Activated CD4-positive, CD25-positive, alpha-beta regulatory T cell treated with anti-CD3 and anti-CD28 coated beads, Interleukin-2, amount 50 U/mL, for 72 hours (primary cell): Measurements from ENCODE around the gene GRHPR.

Experiments used
- DNase-seq: peaks from one replicate; pipeline ENCODE4 v3.0.0; 2021

The GRHPR gene

DNA sequence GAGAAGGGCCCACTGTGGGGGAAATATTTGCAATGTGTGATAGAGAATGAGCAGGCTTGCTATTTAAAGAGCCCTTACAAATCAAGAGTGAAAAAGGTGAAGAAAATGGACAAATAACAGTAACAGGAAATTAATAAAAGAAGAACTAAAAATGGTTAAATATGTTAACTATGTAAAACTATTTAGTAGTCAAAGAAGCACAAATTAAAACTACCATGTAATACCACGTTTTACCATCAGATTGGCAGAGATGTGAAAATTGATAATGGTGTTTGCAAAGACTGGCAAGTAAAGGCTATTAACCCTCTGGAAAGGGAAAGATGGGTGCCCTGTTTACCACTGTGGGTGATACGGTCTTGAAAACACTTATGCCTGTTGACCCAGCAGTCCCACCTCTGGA is 23.2 kb upstream of the GRHPR start:
- no peak for DNase-seq

DNA sequence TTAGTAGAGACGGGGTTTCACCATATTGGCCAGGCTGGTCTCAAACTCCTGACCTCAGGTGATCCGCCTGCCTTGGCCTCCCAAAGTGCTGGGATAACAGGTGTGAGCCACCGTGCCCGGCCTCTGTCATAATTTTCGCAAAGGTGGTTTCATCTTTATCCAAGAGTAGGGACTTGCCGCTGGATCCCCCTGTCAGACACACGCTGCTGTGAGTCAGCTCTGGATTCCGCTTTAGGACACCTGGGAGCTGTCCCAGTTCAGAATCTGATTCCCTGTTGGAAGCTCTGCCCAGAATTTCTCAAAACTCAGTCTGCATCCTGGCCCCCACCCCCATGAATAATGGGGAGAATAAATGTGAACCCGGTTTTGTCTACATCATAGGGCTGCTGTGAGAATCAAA is 17.9 kb upstream of the GRHPR start:
- DNase-seq, result no peak

DNA sequence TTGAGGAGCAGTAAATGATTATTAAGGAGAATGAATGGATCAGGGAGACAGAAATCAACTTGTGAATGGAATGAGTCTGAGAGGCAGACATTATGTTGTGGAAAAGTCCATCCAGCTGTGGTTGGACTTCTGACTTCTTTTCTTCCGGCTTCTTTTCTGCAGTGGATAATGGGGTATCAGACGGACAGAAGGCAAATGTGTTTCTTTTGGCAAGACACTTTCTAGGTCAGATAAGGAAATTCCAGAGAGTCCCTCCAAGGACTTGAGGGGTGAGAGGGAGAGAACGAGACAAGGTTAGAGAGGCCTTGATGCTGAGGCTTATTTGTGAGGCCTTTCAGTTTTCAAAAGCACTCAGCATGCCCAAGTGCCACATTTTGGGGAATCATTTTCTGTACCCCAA is 17.1 kb upstream of the GRHPR start:
- no peak for DNase-seq

DNA sequence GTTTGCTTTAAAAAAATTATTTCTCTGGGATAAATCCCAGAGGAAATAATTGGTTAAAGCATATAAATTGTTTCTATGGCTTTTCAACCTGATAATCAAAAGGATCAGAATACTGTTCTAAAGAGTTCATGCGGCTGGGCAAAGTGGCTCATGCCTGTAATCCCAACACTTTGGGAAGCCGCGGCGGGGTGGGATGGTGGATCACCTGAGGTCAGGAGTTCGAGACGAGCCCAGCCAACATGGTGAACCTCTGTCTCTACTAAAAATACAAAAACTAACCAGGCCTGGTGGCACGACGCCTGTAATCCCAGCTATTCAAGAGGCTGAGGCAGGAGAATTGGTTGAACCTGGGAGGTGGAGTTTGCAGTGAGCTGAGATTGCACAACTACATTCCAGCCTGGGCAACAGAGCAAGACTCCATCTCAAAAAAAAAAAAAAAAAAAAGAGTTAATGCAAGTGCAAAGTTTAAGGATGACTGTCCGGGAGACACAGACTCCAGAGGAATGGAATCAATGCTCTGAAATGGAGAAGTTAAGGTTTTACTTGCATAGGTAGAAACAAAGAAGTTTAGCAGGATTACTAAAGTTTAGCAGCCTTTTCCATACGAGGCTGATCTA is 16.6 kb upstream of the GRHPR start:
- DNase-seq, result no peak

DNA sequence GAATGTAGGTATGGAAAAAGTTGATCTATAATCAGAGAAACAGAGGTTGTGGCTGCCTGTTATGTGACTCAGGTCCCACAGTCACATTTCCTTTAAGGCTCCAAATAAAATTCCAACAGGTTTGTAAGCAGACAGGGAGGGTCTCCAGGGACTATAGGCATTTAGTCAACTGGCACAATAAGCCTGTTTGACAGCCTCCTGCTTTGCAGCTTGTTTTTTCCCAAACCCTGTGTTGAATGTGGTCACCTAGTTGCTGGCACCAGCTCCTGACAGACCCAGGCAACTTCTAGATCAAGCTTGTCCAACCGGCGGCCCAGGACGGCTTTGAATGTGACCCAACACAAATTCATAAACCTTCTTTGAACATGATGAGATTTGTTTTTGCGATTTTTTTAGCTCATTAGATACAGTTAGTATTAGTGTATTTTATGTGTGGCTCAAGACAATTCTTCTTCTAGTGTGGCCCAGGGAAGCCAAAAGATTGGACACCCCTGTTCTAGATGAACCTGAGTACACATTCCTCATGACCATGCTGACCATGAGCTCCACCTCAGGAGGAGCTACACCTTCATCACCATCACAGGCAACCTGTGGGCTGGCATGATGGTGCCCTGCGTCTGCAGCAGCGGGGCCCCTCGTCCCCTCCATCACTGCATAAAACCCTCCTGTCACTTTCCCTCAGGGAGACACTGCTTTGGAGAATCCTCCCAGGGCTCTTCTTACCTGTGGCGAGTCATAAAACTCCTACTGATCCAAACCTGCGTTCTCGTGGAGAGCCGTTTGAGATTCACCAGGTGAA is 15.7 kb upstream of the GRHPR start:
- no peak for DNase-seq

DNA sequence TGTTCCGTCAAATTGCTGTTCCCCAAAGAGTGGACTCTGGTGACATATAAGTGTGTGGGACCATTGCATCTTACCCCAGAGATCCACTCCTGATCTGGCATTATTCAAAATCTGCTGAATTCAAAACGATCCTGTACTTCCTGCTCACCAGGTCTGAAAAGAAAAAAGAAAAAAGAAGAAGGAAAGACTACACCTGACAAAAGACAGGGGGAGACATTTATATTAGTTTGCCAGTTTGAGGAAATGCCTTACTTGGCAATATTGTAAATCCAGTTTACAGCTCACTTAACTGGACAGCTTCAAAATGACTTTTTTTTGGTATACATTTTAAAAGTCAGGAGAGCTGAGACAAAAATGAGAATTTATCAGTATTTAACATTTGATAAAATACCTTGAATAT is 15.0 kb upstream of the GRHPR start:
- no peak for DNase-seq

DNA sequence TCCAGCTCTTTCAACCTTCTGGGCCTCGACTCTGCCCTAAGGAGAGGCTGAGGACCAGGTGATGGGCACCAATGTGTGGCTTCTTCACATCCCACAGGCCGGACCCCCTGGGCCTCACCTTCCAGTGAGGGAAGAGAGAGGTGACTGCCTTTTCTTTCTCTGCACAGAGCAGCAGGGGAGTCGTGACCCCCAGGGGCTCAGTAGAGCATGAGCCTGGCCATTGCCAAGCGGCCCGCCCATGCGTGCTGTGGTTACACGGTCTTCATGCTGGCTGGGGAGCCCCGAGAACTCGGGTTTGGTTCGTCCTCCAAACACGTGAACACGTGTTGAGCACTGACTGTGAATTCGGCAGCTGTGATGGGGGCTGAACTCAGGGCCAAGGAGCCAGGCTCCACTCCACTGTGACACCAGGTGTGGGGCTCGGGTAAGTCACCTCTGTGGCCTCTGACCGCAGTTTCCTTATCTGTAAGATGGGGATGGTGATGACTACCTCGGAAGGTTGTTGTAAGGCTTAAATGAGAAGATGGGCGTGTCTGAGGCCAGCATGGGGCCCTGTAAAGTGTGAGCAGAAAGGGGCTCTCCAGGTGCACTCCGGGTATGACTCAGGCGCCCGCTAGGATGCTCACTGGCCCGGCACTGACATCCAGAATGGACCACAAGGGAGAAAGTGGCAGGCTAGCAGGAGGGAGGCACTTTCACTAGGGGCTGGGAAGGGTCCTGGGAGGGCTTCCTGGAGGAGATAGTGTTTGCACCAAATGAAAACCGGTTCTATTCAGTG is 13.4 kb upstream of the GRHPR start:
- peak; percentile 67 for DNase-seq

DNA sequence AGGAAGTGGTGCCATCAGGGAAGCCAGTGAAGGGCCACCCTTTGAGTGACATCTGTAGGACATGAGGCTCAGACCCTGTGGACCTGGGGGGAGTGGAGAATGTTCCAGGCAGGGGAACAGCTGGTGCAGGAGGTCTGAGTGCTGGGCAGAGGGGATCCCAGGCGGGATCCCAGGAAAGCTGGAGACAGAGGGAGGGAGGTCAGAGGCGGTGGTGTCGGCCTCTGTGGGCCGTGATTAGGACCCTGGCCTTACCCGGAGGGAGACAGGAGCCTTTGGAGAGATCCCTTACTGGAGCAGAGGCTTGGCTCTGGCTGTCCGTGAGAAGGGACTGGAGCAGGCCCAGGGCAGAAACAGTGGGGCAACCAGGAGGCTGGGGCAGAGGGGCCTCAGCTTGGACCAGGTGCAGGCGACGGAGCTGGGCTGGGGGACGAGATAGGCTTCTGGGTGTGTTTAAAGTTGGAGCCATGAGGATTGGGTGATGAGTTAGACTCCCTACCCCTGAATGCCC is 12.1 kb upstream of the GRHPR start:
- DNase-seq, result no peak

DNA sequence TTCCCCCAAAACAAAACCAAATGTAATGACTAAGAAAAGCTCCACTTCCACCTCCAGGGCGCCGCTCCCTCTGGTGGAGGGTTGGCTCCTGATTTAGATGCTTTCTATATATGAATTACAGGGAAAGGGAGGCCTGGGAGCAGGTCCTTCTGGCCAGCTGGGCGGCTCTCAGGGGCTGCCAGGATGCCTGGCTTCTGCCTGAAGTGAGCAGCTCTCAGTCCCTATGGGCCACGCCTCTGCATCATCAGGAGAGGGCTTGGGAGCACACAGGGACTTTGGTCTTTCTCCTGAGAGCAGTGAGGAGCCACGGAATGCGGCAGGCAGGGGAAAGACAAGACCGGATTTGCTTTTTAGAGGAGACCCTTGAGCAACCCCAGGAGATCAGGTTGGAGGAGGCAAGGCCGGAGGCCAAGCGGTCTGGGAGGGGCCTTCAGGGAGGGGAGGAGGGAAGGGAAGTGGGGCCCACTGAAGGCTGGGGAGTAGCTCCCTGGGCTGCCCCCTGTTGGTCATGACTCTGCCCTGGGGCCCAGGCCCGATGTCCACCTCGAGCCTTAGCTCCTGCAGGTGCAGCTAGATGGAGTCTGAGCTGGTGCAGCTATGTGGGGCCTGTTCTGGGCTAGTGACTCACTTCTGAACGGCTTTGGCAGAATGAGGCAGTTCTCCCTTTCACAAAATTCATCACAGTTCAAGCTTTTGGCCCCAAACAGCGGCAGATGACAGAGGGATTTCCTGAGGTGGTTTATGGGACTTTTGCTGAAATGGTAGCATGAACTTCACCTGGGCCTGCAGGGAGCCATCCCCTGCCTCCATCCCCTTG is 11.3 kb upstream of the GRHPR start:
- DNase-seq, result no peak

DNA sequence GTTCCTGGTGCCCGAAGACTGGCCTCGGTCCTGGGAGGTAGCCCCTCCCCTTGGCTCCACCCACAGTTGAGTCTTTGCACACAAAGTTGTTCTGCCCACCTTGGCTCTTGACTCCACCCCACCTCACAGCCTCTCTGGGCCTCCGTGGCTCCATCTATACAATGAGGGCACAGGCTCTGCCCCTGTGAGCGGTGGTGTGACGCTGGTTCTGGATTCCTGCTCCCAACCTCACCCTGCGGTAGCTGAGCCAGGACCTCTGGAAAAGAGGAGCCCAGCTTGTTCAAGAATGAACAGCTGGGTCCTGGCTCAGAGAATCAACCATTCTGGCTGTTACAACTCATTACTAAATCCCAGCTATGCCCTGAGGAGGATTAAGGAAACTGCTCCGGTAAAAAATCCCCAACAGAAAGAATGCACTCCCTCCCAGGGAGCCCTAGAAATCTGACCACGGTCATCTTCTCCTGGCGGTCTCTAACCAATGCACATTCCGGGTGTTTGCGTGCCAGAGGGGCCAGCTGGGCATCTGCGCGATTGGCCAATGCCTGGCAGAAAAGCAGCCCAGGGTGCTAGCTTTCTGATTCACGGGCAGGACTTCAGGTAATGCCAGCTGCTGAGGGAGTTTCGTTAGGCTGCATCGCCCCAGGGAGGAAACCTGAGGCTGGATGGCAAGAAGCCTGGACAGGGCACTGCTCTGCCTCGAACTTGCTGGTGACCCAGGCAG is 9.9 kb upstream of the GRHPR start:
- DNase-seq, result no peak

DNA sequence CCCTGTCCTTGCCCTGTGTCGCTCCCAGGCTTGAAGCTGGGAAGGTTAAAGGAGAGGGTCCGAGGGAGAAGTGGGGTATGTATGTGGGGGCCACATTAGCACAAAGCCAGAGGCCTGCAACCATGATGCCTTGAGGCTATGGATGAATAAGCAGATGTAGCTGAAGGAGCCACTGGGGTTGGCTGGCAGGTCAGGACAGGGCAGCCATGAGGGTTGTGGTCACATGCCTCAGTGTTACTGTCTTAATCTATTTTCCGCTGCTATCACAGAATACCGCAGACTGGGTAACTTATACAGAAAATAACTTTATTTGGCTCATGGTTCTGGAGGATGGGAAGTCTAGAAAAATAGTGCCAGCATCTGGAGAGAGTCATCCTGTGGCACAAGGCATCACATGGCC is 9.2 kb upstream of the GRHPR start:
- no peak for DNase-seq

DNA sequence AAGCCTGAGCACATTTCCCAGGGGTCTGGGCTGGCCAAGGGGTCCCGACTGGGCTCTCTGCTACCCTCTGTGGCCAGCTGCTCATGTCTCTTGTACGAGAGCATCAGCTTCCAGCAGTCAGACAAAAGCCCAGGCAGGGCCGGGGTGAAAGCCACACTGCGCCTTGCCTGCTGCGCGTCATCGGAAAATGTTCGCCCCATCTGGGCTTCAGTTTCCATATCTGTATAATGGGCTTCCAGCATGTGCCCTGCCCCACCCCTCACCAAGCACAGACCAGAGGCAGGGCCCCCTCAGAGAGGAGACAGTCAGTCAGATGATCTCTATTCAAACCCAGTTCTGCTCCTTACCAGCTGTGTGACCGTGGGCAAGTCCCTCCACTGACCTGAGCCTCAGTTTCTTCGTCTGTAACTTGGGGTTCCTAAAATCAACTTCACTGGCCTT is 8.0 kb upstream of the GRHPR start:
- no peak for DNase-seq

DNA sequence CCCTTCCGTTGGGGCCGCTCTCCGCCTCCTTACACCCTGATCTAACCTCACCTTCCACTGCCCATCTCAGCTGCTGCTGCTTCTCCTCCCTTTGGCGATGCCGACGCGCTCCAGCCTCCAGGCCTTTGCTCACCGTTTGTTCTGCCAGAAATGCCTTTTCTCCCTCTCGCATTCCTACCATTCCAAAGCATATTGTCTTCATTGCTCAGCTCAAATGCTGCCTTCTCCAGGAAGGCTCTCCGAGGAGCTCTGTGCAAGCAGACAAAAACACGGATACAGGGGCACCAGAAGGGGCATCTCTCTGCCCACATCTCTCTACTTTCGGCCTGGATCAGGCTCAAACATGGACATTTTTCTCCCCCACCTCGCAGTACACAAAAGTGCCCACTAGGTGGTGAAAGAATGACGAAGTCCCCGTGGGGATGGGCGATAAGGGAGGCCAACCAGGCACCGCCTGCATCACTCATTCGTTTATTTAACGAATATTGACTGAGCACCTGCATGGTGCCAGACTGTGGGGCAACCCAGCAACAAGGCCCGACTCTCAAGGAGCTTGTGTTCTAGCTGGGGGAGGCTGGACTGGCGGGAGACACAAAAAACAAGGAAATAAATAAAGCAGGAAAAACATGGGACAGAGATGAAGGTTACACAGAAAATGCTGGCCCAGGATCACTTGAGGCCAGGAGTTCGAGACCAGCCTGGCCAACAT is 7.3 kb upstream of the GRHPR start:
- peak; percentile 71 for DNase-seq

DNA sequence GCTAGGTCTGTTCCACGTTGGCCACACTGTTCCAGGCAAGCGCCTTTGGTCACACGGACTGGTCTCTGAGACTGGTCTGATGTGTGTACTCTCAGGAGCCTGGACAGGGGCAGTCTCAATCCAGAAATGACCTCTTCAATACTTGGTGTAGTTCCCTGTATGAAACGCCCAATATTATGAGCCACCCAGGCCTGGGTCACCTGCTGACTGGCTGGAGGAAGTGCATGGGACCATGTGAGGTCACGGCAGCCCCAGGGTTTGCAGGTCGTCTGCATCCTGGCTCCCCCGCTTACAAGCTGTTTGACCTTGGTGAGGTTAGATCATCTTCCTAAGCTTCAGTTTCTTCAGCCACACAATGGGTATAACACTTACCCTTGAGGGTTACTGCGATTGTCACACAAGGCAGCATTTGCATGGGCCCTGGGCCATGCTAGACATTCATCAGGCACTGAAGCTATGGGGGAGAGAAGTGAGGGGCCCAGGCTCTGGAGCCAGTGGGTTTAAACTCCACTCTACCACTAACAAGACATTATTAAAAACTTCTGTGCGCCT is 5.2 kb upstream of the GRHPR start:
- no peak for DNase-seq

DNA sequence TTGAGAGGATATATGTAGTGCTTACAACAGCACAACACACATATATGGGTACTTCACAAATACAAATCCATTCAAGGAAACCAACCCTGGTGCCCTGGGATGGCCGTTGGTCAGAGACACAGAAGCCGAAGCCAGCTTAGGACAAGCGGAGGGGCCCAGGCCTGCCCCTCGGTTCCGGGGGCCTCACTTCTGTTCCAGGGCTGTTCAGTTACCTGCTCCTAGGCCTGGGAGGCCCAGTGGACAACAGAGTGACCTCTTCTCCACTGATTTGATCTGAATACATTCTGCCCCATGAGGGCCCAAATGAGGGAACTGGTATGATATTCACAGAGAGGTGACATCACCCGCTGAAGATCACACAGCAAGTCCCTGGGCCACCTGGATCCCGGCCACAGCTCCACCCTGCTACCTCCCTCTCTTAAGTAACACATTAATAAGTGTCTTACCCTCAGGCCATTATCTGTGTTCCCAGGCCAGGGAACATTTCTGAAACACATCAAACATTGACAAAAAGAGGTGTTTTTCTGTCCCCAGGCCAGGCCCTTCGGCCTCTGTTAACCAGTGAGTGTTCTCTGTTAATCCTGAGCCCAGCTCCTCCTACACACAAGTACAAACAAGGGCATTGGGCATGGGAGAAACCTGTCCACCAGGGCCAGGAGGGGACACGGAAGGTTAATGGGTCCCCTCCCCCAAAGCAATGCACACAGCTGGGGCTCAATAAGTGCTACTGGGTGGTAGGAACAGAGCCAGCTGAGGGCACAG is 4.5 kb upstream of the GRHPR start:
- no peak for DNase-seq

DNA sequence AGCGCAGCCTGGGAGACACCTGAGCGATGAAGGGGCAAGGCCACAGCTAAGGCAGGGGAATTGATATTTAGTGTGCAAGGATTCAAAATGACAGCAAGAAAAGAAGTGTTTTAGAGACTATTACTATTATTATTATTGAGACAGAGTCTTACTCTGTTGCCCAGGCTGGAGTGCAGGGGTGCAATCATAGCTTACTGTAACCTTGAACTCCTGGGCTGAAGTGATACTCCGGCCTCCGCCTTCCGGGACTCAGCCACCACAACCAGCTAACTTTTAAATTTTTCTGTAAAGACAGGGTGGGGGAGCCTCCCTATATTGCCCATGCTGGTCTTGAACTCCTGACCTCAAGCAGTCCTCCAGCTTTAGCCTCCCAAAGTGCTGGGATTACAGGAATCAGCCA is 3.3 kb upstream of the GRHPR start:
- DNase-seq, result no peak

DNA sequence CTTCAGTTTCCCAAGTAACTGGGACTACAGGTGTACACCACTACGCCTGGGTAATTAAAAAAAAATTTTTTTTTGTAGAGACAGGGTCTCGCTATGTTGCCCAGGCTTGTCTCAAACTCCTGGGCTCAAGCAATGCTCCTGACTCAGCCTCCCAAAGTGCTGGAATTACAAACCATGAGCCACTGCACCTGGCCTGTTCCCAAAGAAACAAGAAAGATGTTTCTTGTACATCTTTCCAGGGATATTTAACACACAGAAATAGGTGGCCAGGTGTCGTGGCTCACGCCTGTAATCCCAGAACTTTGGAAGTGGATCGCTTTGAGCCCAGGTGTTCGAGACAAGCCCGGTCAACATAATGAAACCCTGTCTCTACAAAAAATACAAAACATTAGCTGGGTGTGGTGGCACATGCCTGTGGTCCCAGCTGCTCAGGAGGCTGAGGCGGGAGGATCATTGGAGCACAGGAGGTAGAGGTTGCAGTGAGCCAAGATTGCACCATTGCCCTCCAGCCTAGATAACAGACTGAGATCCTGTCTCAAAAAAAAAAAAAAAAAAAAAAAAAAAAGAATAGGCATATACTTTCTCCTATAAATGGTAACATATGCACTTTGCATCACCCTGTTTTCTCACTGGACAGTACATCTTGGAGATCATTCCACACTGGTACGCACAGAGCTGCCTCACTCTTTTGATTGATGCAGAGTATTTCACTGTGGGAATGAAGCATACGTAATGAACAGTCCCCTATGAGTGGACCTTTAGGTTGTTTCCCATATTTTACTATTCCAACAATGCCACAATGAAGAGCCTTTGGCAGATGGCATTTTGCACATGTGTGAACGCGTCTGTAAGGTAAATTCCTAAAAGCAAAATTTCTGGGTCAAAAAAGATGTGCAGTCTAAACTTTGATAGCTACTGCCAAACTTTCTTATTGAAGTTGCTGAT is 2.0 kb upstream of the GRHPR start:
- DNase-seq, result no peak

DNA sequence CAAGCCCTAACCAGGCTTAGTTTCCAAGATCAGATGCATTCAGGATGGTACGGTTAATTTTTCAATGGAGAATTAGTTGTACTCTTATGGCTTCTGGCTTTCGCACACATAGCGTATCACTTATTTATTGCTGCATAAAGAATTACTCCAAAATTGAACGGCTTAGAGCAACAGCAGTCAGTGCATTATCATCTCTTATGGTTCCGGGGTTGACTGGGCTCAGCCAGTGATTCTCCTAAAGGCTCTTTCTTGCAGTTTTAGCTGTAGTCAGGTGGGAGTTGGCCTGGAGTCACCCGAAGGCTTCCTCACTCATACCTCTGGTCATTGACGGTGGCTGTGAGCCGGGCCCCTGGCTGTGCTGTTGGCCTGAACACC is 595 bp upstream of the GRHPR start:
- DNase-seq, result no peak

DNA sequence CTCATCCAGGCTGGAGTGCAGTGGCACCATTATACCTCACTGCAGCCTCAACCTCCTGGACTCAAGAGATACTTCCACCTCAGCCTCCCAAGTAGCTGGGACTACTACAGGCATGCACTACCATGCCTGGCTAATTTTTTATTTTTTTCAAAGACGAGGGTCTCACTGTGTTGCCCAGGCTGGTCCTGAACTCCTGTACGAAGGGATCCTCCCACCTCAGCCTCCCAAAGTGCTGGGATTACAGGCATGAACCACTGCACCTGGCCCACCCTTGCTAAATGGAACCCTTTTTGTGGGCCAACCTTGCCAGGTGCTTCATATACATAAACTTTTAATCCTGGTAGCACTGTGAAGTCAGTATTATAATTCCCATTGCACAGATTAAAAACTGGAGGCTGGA is 1.0 kb downstream of the GRHPR start:
- no peak for DNase-seq
